Measurements from ENCODE around the gene HOOK2. TPM values are rescaled to one million over a fixed set of nuclear protein-coding genes. Genes with fewer than 3 reads are reported as not detected.

HOOK2 gene
- total RNA-seq, 1 experiment from 2014 or later = 70.0 TPM

- no peak for TF ChIP-seq E2F1 (CRISPR knock-in tag; IDR thresholded peaks at IDR 0.05)
Measured at GRCh38 chr19:12766051-12766521, 9.3 kb downstream of the HOOK2 start (continued).

- no peak overlapping the region for H3K27ac Mint-ChIP-seq
Measured at GRCh38 chr19:12764698-12765097, 10.7 kb downstream of the HOOK2 start.

More at GRCh38 chr19:12764698-12765097, 10.7 kb downstream of the HOOK2 start:
- H3K27me3 Mint-ChIP-seq (ENCODE audit: low read depth) = no peaks in the 10 kb centered on the region
- DNase-seq (ENCODE audit: low spot score) = no peak
- no peak for ATAC-seq
- H3K9me3 Mint-ChIP-seq = no peaks in the 10 kb centered on the region
- no peak overlapping the region for H3K4me3 Mint-ChIP-seq
- peaks cover 27% of the 10 kb centered on the region for H3K36me3 Mint-ChIP-seq
- CTCF ChIA-PET = interaction anchor here (0.9 to 11.1 kb wide), 5 partner anchors 12 to 83 kb away, joined by 4 to 341 read pairs (median 44); partner anchors contain the start of genes GET3, HOOK2, JUNB and PRDX2
- TF ChIP-seq ZSCAN18 (CRISPR knock-in tag; IDR thresholded peaks at IDR 0.05) (no peak), PRRX2 (CRISPR knock-in tag; IDR thresholded peaks at IDR 0.05) (no peak), ZNF512 (CRISPR knock-in tag; IDR thresholded peaks at IDR 0.05; ENCODE audit: borderline replicate concordance) (no peak), ZNF281 (CRISPR knock-in tag; IDR thresholded peaks at IDR 0.05) (no peak), SP1 (CRISPR knock-in tag; conservative IDR thresholded peaks at IDR 0.05) (no peak), STAT6 (CRISPR knock-in tag; conservative IDR thresholded peaks at IDR 0.05; ENCODE audit: low read depth) (no peak), MXD4 (CRISPR knock-in tag; IDR thresholded peaks at IDR 0.05; ENCODE audit: borderline replicate concordance) (no peak), EMX1 (CRISPR knock-in tag; IDR thresholded peaks at IDR 0.05) (no peak), FOXK1 (CRISPR knock-in tag; IDR thresholded peaks at IDR 0.05) (no peak), ETV6 (CRISPR knock-in tag; IDR thresholded peaks at IDR 0.05) (no peak), NFYB (CRISPR knock-in tag; conservative IDR thresholded peaks at IDR 0.05; ENCODE audit: low read depth) (no peak), NR3C1 (CRISPR knock-in tag; conservative IDR thresholded peaks at IDR 0.05; ENCODE audit: low read depth) (no peak), RORB (CRISPR knock-in tag; IDR thresholded peaks at IDR 0.05) (no peak), RELA (CRISPR knock-in tag; IDR thresholded peaks at IDR 0.05; ENCODE audit: borderline replicate concordance) (no peak), USF1 (CRISPR knock-in tag; IDR thresholded peaks at IDR 0.05) (no peak), CREM (CRISPR knock-in tag; IDR thresholded peaks at IDR 0.05) (no peak), SMAD3 (CRISPR knock-in tag; IDR thresholded peaks at IDR 0.05; ENCODE audit: borderline replicate concordance) (no peak), SMAD4 (CRISPR knock-in tag; IDR thresholded peaks at IDR 0.05) (no peak), AFF4 (CRISPR knock-in tag; IDR thresholded peaks at IDR 0.05; ENCODE audit: borderline replicate concordance) (no peak)
- H3K4me1 Mint-ChIP-seq = peaks cover 8% of the 10 kb centered on the region; the same call in 1 of the 2 replicates
- POLR2A ChIA-PET = no interaction called here
